H9 (cell line): ENCODE measurements around the gene SERPINB2. TPM values are rescaled to one million over a fixed set of nuclear protein-coding genes. Genes with fewer than 3 reads are reported as not detected.

Source experiments
- DNase-seq: peaks from one replicate; pipeline ENCODE4 v3.0.0-alpha.2; 2017
- H2AFZ ChIP-seq: one replicate; pipeline ENCODE4 v1.6.1; 2013; ENCODE audit warnings: mild to moderate bottlenecking, low read length, control low read depth, moderate library complexity
- H2AK5ac ChIP-seq: 2 replicates; pipeline ENCODE4 v1.6.1; 2013; ENCODE audit warnings: low read length, control low read depth, mixed read lengths; ENCODE audit not compliant: insufficient read length
- H2BK120ac ChIP-seq: one replicate; pipeline ENCODE4 v1.6.1; 2013; ENCODE audit warnings: low read depth, mild to moderate bottlenecking, low read length, control low read depth, inconsistent platforms; ENCODE audit not compliant: poor library complexity, severe bottlenecking
- H2BK12ac ChIP-seq: 2 replicates; pipeline ENCODE4 v1.6.1; 2013; ENCODE audit warnings: low read length, control low read depth, mixed read lengths, low read depth; ENCODE audit not compliant: insufficient read length
- H2BK15ac ChIP-seq: 2 replicates; pipeline ENCODE4 v1.6.1; 2013; ENCODE audit warnings: low read depth, low read length, control low read depth
- H2BK20ac ChIP-seq: one replicate; pipeline ENCODE4 v1.6.1; 2013; ENCODE audit warnings: low read depth, mild to moderate bottlenecking, low read length, control low read depth, inconsistent platforms; ENCODE audit not compliant: poor library complexity, severe bottlenecking
- H2BK5ac ChIP-seq: 2 replicates; pipeline ENCODE4 v1.6.1; 2013; ENCODE audit warnings: low read length, control low read depth, mixed read lengths; ENCODE audit not compliant: insufficient read length
- H3K14ac ChIP-seq: 2 replicates; pipeline ENCODE4 v1.6.1; 2013; ENCODE audit warnings: low read length, control low read depth; ENCODE audit not compliant: insufficient read depth
- H3K18ac ChIP-seq: 2 replicates; pipeline ENCODE4 v1.6.1; 2013; ENCODE audit warnings: low read depth, mild to moderate bottlenecking, mixed read lengths, low read length, control low read depth; ENCODE audit not compliant: insufficient read length
- H3K23ac ChIP-seq: 2 replicates; pipeline ENCODE4 v1.6.1; 2013; ENCODE audit warnings: low read length, control low read depth, mixed read lengths, low read depth; ENCODE audit not compliant: insufficient read length
- H3K23me2 ChIP-seq: 2 replicates; pipeline ENCODE4 v1.6.1; 2013; ENCODE audit warnings: low read depth, mild to moderate bottlenecking, mixed read lengths, low read length, control low read depth; ENCODE audit not compliant: insufficient read length, poor library complexity, severe bottlenecking
- H3K27ac ChIP-seq: 2 replicates; pipeline ENCODE4 v1.5.1; 2013; ENCODE audit warnings: low read length, control low read depth, mixed read lengths, low read depth; ENCODE audit not compliant: insufficient read length
- H3K27me3 ChIP-seq: 2 replicates; pipeline ENCODE4 v1.6.1; 2013; ENCODE audit warnings: low read length, control low read depth, inconsistent platforms; ENCODE audit not compliant: insufficient read depth
- H3K4ac ChIP-seq: 2 replicates; pipeline ENCODE4 v1.6.1; 2013; ENCODE audit warnings: low read depth, mild to moderate bottlenecking, control low read depth, inconsistent platforms, low read length, moderate library complexity
- H3K4me1 ChIP-seq: 2 replicates; pipeline ENCODE4 v1.6.1; 2013; ENCODE audit warnings: low read length, control low read depth, inconsistent platforms; ENCODE audit not compliant: insufficient read depth
- H3K4me2 ChIP-seq: 2 replicates; pipeline ENCODE4 v1.6.1; 2013; ENCODE audit warnings: low read length, control low read depth, mixed read lengths; ENCODE audit not compliant: insufficient read length, insufficient read depth
- H3K56ac ChIP-seq: 2 replicates; pipeline ENCODE4 v1.6.1; 2013; ENCODE audit warnings: low read depth, mild to moderate bottlenecking, mixed read lengths, low read length, control low read depth; ENCODE audit not compliant: insufficient read length
- H3K79me1 ChIP-seq: 2 replicates; pipeline ENCODE4 v1.6.1; 2013; ENCODE audit warnings: low read depth, mild to moderate bottlenecking, moderate library complexity, low read length, control low read depth, inconsistent platforms; ENCODE audit not compliant: insufficient read depth, poor library complexity, severe bottlenecking
- H3K79me2 ChIP-seq: 2 replicates; pipeline ENCODE4 v1.6.1; 2013; ENCODE audit warnings: low read length, control low read depth, inconsistent platforms; ENCODE audit not compliant: insufficient read depth
- H3K9ac ChIP-seq: 2 replicates; pipeline ENCODE4 v1.6.1; 2013; ENCODE audit warnings: low read length, control low read depth, mixed read lengths; ENCODE audit not compliant: insufficient read length; ENCODE audit errors: extremely low read depth
- H3K9me3 ChIP-seq: one replicate; pipeline ENCODE4 v1.6.1; 2013; ENCODE audit warnings: low read depth, low read length, inconsistent platforms; ENCODE audit not compliant: control insufficient read depth
- H3T11ph ChIP-seq: one replicate; pipeline ENCODE4 v1.6.1; 2013; ENCODE audit warnings: mild to moderate bottlenecking, low read length, control low read depth, inconsistent platforms
- H4K20me1 ChIP-seq: one replicate; pipeline ENCODE4 v1.6.1; 2013; ENCODE audit not compliant: control insufficient read depth, insufficient read length, insufficient read depth
- H4K5ac ChIP-seq: 2 replicates; pipeline ENCODE4 v1.6.1; 2013; ENCODE audit warnings: low read depth, mild to moderate bottlenecking, mixed read lengths, low read length, control low read depth; ENCODE audit not compliant: insufficient read length
- H4K8ac ChIP-seq: replicated peaks from 2 replicates; pipeline ENCODE4 v1.6.1; 2013; ENCODE audit warnings: low read length, control low read depth, mixed read lengths, low read depth; ENCODE audit not compliant: insufficient read length
- H4K91ac ChIP-seq: 2 replicates; pipeline ENCODE4 v1.6.1; 2013; ENCODE audit warnings: low read depth, mild to moderate bottlenecking, moderate library complexity, mixed read lengths, low read length, control low read depth; ENCODE audit not compliant: insufficient read length
- H3K27ac Mint-ChIP-seq, 3 experiments: 2 replicates in 2 of 3; 3 replicates in 1 of 3; pipeline ENCODE4 v1.8.0; 2020 to 2021; ENCODE audit warnings: mixed read lengths in 3 of 3, mild to moderate bottlenecking in 1 of 3, moderate library complexity in 1 of 3
- H3K27me3 Mint-ChIP-seq: 2 replicates; pipeline ENCODE4 v1.8.0; 2021; ENCODE audit warnings: low read depth, mild to moderate bottlenecking, moderate library complexity, mixed read lengths
- H3K36me3 Mint-ChIP-seq, 3 experiments: 2 replicates in 2 of 3; 3 replicates in 1 of 3; pipeline ENCODE4 v1.8.0; 2020 to 2021; ENCODE audit warnings: low read depth in 3 of 3, mixed read lengths in 3 of 3; ENCODE audit not compliant: insufficient read depth in 1 of 3
- H3K4me1 Mint-ChIP-seq, 2 experiments: 2 replicates each; pipeline ENCODE4 v1.8.0; 2020; ENCODE audit warnings: mixed read lengths in 2 of 2
- H3K4me3 Mint-ChIP-seq, 2 experiments: 2 replicates in 1 of 2; 3 replicates in 1 of 2; pipeline ENCODE4 v1.8.0; 2020 to 2021; ENCODE audit warnings: mild to moderate bottlenecking in 2 of 2, mixed read lengths in 2 of 2, moderate library complexity in 1 of 2
- H3K9me3 Mint-ChIP-seq, 2 experiments: 2 replicates in 1 of 2; 3 replicates in 1 of 2; pipeline ENCODE4 v1.8.0; 2020; ENCODE audit warnings: mild to moderate bottlenecking in 2 of 2, mixed read lengths in 2 of 2, moderate library complexity in 1 of 2
- WGBS: extraction: QIAGEN DNeasy Blood & Tissue Kit; methylation state at CpG from one replicate; pipeline ENCODE4 v1.1.7; 2013; ENCODE audit warnings: missing lambda C conversion rate, low lambda C conversion rate, mixed read lengths; ENCODE audit not compliant: insufficient read length; ENCODE audit errors: extremely low coverage; 5-methylcytosine and 5-hydroxymethylcytosine counted together
- total RNA-seq: library from RNA; stranded (reverse); gene quantifications from 2 replicates; pipeline ENCODE4 v1.2.1, GENCODE V29; 2021
- TF ChIP-seq, protein P1 (sequence below): fragments of 200-600 bp; sonication (generic); conservative IDR thresholded peaks from 3 replicates; pipeline ENCODE4 v1.8.0; 2021; ENCODE audit warnings: antibody characterized with exemption, mild to moderate bottlenecking

Gene SERPINB2
- total RNA-seq, 1 experiment from 2014 or later, result not detected

DNA sequence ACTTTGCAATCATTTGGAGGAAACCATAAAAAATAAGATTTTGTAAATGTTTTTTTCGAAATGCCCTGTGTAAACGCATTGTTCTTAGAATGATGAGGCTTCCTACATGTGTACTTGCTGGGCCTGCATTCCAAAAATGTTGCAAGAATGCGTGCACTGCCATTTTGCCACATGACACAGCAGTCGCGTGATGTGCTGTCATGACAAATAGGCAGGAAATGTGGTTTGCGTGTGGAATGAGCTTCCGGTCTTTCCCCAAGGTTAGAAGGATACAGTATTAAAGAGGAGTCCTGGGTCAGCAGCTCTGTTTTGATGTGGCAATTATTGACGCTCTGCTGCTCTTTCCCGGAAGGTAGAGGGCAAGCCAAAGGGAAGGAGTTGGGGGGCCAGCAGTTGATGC, 18.1 kb upstream of the SERPINB2 start:
- Histone ChIP-seq H3K4ac (no peak overlapping the region), H3T11ph (no peak overlapping the region), H3K79me2 (no peaks in the 10 kb centered on the region), H3K14ac (no peak overlapping the region; the same call in 1 of the 2 replicates), H2AFZ (no peak overlapping the region), H2BK15ac (no peak overlapping the region), H4K91ac (no peak overlapping the region), H2AK5ac (no peak overlapping the region), H4K20me1 (no peaks in the 10 kb centered on the region), H3K23me2 (no peaks in the 10 kb centered on the region), H3K27me3 (no peaks in the 10 kb centered on the region), H2BK20ac (no peak overlapping the region), H2BK120ac (no peak overlapping the region), H3K9me3 (no peaks in the 10 kb centered on the region), H3K4me2 (no peak overlapping the region), H3K4me1 (no peaks in the 10 kb centered on the region), H3K56ac (no peak overlapping the region), H2BK12ac (no peak overlapping the region), H4K8ac (no peak overlapping the region), H4K5ac (no peak overlapping the region), H3K79me1 (no peaks in the 10 kb centered on the region), H3K23ac (no peak overlapping the region), H3K18ac (no peak overlapping the region), H3K9ac (no peak overlapping the region), H2BK5ac (no peak overlapping the region), H3K27ac (no peak overlapping the region)
- H3K27me3 Mint-ChIP-seq, result no peaks in the 10 kb centered on the region
- WGBS, result no CpG with 5 or more reads among the region's 9 CpGs
- no peak overlapping the region for H3K27ac Mint-ChIP-seq
- no peak overlapping the region for H3K4me3 Mint-ChIP-seq
- H3K4me1 Mint-ChIP-seq, result no peaks in the 10 kb centered on the region
- no peaks in the 10 kb centered on the region for H3K9me3 Mint-ChIP-seq
- TF ChIP-seq, protein P1, sequence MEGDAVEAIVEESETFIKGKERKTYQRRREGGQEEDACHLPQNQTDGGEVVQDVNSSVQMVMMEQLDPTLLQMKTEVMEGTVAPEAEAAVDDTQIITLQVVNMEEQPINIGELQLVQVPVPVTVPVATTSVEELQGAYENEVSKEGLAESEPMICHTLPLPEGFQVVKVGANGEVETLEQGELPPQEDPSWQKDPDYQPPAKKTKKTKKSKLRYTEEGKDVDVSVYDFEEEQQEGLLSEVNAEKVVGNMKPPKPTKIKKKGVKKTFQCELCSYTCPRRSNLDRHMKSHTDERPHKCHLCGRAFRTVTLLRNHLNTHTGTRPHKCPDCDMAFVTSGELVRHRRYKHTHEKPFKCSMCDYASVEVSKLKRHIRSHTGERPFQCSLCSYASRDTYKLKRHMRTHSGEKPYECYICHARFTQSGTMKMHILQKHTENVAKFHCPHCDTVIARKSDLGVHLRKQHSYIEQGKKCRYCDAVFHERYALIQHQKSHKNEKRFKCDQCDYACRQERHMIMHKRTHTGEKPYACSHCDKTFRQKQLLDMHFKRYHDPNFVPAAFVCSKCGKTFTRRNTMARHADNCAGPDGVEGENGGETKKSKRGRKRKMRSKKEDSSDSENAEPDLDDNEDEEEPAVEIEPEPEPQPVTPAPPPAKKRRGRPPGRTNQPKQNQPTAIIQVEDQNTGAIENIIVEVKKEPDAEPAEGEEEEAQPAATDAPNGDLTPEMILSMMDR, result no peak
- no peak for DNase-seq
- H3K36me3 Mint-ChIP-seq, result no peaks in the 10 kb centered on the region
